H1 (cell line): ENCODE measurements around the gene GRIA1. TPM values are rescaled to one million over a fixed set of nuclear protein-coding genes. Genes with fewer than 3 reads are reported as not detected.

Experiments used
- EZH2 ChIP-seq: fragments of 200-600 bp; sonication (generic); IDR thresholded peaks from 2 replicates; pipeline ENCODE4 v1.7.1; 2012; ENCODE audit warnings: low read depth, mild to moderate bottlenecking, moderate library complexity, low read length, inconsistent platforms; ENCODE audit not compliant: severe bottlenecking
- RAD21 ChIP-seq, 2 experiments: IDR thresholded peaks in 1 of 2; conservative IDR thresholded peaks in 1 of 2; 2 replicates each; pipeline ENCODE4 v1.6.1; 2011; ENCODE audit warnings: low read depth in 2 of 2, low read length in 2 of 2, improper control_type of control experiment in 1 of 2, inconsistent platforms in 1 of 2, mild to moderate bottlenecking in 1 of 2, moderate library complexity in 1 of 2
- RFX5 ChIP-seq: IDR thresholded peaks from 2 replicates; pipeline ENCODE4 v1.6.1; 2011; ENCODE audit warnings: low read depth, low read length, improper control_type of control experiment, borderline replicate concordance
- RXRA ChIP-seq: IDR thresholded peaks from 2 replicates; pipeline ENCODE4 v1.6.1; 2011; ENCODE audit warnings: low read depth, mild to moderate bottlenecking, low read length, moderate library complexity; ENCODE audit not compliant: insufficient read depth
- SRF ChIP-seq: IDR thresholded peaks from 2 replicates; pipeline ENCODE4 v1.6.1; 2011; ENCODE audit warnings: mild to moderate bottlenecking, low read depth, low read length, moderate library complexity
- TAF1 ChIP-seq: IDR thresholded peaks from 2 replicates; pipeline ENCODE4 v1.6.1; 2011; ENCODE audit warnings: mild to moderate bottlenecking, low read depth, low read length
- ZNF274 ChIP-seq: IDR thresholded peaks from 2 replicates; pipeline ENCODE4 v1.7.0; 2012; ENCODE audit warnings: low read length, borderline replicate concordance; ENCODE audit errors: extremely low read depth
- polyA plus RNA-seq, 7 experiments: library from polyadenylated mRNA; depleted of rRNA in 3 of 7; stranded (reverse) in 5 of 7; unstranded in 2 of 7; fragments of >200 nt in 5 of 7; fragments of 200-250 nt in 2 of 7; gene quantifications; 1 replicate in 5 of 7; 2 replicates in 1 of 7; 4 replicates in 1 of 7; pipeline versions ENCODE4 v1.2.1 to v1.2.3, GENCODE V29; 2011 to 2013; ENCODE audit warnings: missing spikeins in 2 of 7, mixed read lengths in 2 of 7
- total RNA-seq: library from RNA; stranded (reverse); fragmentation: NEBNext Ultra II Directional; extraction: Animal tissue kit (Norgen Biotek cat#: 25700); gene quantifications from 2 replicates; pipeline ENCODE4 v1.2.1, GENCODE V29; 2021

Gene GRIA1
- total and polyA plus RNA-seq, 2 of the 8 experiments (the other 6 are each of a cell fraction or from before 2014, with no cell fraction given) = 0.97 to 2.5 TPM

DNA sequence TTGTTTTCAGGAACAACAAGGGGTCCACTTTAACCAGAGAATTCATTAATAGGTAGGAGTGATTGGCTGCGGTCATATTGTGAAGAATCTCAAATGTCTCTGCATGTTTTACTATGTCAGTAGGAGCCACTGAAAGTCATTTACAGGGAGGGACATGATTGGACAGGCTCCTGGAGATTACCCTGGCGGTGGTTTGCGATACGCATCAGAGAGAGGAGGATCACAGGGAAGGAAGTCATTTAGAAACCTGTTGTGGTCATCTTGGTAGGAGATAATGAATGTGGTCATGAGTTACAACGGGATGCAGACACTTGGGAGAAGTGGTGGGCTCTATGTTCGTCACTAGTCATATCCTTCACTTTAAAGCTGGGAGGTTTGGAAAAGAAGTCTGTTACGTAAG, 285.5 kb downstream of the GRIA1 start (continued):
- TF ChIP-seq EZH2 = no peak
- no peak for TF ChIP-seq RAD21 (IDR thresholded peaks at IDR 0.05 in 1 of 2, conservative IDR thresholded peaks at IDR 0.05 in 1 of 2; ENCODE audit: low read depth in 2 of 2, low read length in 2 of 2)
- no peak for TF ChIP-seq RXRA
- no peak for TF ChIP-seq ZNF274
- TF ChIP-seq TAF1 = no peak
- TF ChIP-seq SRF = no peak
- no peak for TF ChIP-seq RFX5
